T-helper 2 cell treated with Interferon-gamma antibody and Interleukin-4, amounts not matched to agents 100 ng/mL and 5 ng/mL, for 36 hours (primary cell): ENCODE results near the gene BSDC1. TPM values are rescaled to one million over a fixed set of nuclear protein-coding genes. Genes with fewer than 3 reads are reported as not detected.

Source experiments
- intact Hi-C: fragments of 100-400 bp; cut with micrococcal nuclease; formaldehyde crosslinking; loops from one replicate; pipeline ENCODE4 v1.15.1; 2023
- total RNA-seq: library from RNA; stranded (reverse); gene quantifications from 2 replicates; pipeline ENCODE4 v1.2.3, GENCODE V29; 2022

BSDC1 gene
- total RNA-seq, 1 donor from 2014 or later: 49.9 TPM

DNA sequence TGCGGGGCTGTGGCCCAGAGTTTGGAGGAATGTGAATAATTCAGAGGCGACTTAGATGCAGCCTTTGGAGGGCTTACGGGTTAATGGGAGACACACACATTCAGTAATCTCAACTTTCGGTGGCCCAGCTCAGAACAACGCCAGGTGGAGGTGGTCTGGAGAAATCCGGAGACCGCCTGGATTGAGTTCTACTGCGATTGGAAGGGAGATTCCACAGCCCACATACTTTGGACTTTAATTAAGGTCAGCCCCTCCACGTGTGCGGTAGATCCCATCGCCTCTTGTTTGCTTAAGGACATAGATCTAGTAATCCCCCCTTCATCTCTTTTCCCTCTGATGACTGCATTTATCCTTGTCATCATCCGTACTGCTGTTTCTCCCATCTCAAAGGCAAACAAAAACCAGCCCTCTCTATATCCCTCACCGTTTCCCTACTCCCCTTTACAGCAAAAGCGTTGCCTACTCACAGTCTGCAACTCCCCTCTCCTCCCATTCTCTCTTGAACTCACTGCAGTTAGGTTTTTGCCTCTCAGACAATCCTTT lies 720 bp upstream of the BSDC1 start:
- intact Hi-C loops: loop anchor here (1.0 to 5.0 kb wide), 7 partner anchors 44 to 451 kb away; partner anchors contain the start of genes CCDC28B, MARCKSL1, RBBP4 and TXLNA

DNA sequence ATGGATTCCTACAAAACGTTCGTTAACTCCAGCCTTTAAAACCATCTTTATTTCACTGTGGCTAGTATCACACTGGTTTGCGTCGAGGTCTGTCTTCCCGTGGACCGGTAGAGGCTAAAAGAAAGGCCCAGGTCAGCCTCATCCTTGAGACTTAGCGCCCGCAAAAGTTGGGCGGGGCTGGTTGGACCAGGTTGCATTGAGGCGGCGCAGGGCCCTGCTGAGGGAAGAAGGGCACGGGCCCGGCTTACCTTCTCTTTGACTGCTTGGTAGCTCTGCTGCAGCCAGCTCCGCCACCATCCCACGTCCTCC lies 455 bp downstream of the BSDC1 start:
- intact Hi-C loops: loop anchor here (1.0 to 5.0 kb wide), 7 partner anchors 42 to 449 kb away; partner anchors contain the start of genes CCDC28B, MARCKSL1, RBBP4 and TXLNA

DNA sequence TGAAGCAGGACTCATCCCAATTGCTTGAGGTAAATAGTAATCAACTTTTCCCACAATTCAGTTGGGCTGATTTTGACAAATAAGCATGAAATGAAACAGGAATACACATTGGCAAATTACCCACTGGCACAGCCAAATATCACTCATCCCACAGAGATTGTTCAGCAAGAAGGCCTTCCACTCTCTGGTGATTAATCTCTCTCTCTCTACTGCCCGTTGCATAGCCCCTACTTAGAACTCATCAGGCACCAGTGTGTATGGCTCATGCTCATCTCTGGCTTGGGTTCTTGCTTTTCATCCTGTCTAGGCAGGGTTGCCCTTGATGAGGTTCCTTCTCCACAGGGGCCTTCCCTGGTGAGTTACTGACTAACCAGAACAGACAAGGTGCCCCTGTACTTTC lies 1.1 kb downstream of the BSDC1 start:
- intact Hi-C loops: loop anchor here (5.0 kb wide), 2 partner anchors 191 to 259 kb away; partner anchors contain the start of genes CCDC28B, RBBP4 and ZBTB8OS

GRCh38 chr1:32392325-32392724 lies 1.9 kb downstream of the BSDC1 start:
- intact Hi-C loops: loop anchor here (5.0 kb wide), 2 partner anchors 190 to 260 kb away; partner anchors contain the start of genes CCDC28B, RBBP4 and ZBTB8OS

DNA sequence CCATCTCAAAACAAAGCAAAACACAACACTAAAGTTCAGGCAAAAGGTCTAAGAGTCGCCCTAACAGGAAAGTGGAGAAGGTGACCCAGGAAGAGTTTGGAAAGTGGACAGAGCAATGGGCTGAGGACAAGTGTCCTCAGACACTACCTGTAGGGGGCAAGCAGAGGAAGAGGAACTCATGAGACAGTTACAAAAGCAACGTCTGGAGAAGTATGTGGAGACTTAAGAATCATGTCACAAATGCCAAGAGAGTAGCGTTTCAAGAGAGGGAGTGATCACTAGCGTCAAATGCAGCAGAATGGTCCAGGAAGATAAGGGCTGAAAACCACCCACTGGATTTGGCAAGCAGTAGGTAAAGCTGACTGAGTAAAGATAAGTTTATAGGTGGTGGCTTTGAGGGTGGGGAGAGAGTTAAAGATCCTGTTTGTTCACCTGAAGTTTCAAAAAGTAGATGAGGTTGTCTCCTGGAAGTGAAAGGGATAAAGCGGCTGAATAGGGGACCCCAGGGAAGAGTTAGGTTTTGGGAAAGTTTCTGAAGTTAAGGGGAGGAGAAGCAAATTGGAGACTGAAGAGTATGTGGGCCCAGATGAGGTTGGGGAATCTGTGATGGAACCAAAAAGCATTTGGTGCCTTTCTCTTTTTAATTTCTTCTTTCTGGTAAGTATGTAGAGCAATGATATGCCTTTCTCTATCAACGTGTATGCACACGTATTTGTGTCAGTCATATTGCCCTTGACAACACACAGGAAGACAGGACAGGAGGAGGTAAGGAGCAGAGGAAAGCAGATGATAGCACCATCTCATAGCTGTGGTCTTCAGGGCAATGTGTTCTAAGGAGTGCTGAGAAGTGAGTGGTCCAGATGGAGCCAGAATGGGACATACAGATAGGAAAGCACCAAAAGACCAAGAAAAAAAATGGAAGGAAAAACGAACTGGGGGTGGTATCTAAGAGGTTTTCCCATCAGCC lies 3.1 kb downstream of the BSDC1 start:
- intact Hi-C loops: loop anchor here (5.0 kb wide), 2 partner anchors 189 to 261 kb away; partner anchors contain the start of genes CCDC28B, RBBP4 and ZBTB8OS

DNA sequence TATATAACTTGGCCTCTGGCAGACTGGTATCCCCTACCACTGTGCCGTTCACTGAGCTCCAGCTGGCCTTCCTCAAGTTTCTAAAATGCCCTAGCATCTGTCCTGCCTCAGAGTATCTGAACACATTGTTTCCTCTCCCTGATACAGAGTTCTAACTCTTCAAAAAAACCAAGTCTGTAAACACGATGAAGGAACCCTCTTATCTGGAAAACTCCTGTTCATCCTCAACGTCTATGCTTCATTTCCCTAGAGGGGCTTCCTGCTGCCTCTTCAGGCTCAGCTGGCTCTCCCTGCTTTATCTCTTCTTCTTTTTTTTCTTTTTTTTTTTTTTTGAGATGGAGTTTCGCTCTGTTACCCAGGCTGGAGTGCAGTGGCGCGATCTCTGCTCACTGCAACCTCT lies 5.6 kb downstream of the BSDC1 start:
- intact Hi-C loops: no loop called here

GRCh38 chr1:32386676-32387392 lies 7.4 kb downstream of the BSDC1 start:
- intact Hi-C loops: no loop called here

DNA sequence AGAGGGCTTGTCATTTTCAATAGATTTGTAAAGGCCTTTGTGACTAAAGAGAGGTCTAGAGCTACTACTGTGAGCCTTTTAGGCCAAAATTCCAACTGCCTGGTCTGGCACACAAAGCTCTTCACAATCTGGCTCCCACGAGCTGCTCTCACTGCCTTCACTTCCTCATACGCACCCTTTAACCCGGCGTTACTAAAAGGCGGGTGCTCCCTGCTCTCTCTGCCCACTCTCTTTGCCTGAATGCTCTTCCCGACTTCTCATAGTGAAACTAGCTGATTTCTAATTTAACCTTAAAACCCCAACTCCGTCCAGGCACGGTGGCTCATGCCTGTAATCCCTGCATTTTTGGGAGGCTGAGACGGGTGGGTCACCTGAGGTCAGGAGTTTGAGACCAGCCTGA lies 14.2 kb downstream of the BSDC1 start:
- intact Hi-C loops: no loop called here

- intact Hi-C loops: no loop called here
Observed at GRCh38 chr1:32377541-32378220, 16.6 kb downstream of the BSDC1 start.

GRCh38 chr1:32376199-32376598 lies 18.0 kb downstream of the BSDC1 start:
- intact Hi-C loops: no loop called here

DNA sequence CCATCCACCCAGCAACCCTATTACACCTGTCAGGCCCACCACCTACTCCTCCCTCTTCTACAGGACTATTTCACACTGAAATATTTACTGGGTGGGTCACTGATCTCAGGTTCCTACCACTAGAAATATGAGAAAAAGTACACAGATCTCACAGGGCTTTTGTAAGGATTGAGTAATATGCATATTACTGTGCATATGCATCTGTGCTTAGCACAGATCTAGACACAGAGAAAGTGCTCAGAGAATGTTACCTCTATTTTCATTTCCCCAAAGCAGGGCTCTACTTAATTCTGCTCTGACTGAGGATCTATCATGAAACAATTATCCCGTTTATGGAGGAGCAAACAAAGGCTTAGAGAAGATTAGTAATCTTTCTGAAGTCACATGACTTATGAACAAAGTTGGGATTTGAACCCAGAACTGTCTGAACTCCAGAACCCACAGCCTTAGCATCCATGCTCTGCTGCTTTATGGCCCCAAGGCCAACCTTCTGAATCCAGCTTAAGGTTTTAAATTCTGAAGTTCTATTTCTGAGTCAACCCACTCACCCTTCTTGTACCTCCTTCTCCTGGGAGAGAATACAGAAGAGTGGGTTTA lies 20.1 kb downstream of the BSDC1 start:
- intact Hi-C loops: no loop called here

DNA sequence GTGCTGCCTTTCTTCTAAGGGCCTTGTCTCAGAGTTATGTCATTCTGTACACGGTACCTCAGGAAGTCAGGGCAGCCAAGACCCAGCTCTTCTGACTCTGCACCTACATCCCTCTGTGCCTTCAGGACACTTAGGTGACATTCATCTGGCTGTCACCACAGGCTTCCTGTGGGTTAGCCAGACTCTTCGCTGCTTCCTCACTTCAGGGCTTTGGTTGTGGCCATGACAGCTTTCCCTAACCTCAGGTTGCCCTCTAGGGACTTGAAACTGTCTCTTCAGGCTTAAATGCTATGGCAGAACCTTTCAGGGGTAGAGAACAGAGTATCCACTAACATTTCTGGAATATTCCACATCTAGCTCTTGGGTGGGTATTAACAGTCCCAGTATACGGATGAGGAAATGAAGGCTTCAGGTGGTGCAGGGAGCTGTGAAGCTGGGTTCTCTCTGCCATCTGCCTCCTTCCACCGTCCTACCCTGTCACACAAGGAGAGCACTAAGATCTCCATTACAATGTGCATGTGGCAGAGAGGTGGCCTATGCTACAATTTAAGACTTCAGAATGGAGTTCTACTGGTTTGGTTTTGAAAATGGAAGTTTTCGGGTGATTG lies 22.0 kb downstream of the BSDC1 start:
- intact Hi-C loops: loop anchor here (1.0 kb wide), 2 partner anchors 37 to 157 kb away; no protein-coding TSS in a partner anchor

DNA sequence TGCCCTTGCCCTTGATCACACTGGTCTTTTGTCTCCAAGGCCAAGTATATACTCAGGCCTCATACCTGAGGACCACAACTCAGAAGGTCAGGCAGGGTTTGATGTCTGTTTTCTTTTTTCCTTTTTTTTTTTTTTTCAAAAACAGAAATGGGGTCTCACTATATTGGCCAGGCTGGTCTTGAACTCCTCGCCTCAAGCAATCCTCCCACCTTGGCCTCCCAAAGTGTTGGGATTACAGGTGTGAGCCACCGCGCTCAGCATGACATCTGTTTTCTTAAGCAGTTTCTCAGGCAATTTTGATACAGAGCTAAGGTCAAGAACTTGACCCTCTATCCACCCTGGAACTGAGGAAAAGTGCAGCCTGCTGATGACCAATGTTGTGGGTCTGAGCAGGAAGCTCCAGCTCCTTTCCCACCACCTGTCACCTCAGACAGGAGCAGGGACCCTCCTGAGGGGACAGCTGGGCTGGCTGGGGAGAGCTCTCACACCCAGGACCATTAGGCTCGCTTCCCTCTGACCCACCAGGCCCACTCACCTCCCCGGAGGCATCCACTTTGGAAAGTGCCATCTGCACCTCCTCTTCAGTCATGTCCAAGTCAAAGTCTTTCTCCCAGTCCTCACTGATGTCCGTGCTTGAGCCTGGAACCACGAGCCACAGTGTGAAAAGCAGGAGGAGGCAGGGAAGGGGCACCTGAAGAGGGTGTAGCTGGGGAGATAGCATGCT lies 26.2 kb downstream of the BSDC1 start:
- intact Hi-C loops: no loop called here

- intact Hi-C loops: no loop called here
Observed at GRCh38 chr1:32365445-32365844, 28.8 kb downstream of the BSDC1 start.

- intact Hi-C loops: no loop called here
Observed at GRCh38 chr1:32364836-32365235, 29.4 kb downstream of the BSDC1 start.

DNA sequence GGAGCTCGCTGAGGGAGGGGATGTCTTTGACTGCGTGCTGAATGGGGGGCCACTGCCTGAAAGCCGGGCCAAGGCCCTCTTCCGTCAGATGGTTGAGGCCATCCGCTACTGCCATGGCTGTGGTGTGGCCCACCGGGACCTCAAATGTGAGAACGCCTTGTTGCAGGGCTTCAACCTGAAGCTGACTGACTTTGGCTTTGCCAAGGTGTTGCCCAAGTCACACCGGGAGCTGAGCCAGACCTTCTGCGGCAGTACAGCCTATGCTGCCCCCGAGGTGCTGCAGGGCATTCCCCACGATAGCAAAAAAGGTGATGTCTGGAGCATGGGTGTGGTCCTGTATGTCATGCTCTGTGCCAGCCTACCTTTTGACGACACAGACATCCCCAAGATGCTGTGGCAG lies 30.5 kb downstream of the BSDC1 start:
- intact Hi-C loops: no loop called here

DNA sequence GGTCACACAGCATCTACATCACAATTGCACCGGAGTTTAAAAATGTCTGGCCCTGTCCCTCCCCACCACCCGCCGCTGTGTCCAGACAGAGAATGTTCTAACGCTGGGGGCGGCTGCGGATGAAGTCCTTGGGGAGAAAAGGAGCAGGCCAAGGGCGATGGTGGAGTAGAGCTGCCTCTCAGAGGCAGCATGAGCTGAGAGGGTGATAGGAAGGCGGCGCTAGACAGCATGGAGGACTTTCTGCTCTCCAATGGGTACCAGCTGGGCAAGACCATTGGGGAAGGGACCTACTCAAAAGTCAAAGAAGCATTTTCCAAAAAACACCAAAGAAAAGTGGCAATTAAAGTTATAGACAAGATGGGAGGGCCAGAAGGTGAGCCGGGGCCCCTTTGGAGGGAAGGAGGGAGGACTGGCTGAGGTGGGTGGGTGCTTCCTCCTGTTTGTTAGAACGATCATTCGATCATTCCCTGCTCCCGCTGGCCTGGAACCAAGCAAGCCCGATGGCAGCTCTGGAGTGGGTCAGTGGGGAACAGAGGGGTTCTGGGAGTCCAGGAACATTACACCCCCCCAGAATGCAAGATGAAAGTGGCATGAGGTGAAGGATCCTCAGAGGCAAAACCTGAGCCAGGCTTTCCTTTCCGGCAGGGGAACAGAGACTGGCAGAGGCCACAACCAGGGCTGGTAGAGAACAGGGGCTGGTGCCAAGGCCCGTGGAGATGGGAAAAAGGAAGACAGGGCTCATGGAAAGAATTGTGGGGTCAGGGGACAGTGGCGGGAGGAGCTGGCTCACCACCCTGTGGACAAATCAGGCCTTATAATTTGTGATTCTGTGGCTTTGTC lies 31.5 kb downstream of the BSDC1 start, which contains the start of the genes FAM229A and TSSK3:
Gene FAM229A, minus strand, starts transcription at position 12 of the 840 bp plus-strand sequence. CDS start 394 bp downstream, outside the sequence.
Gene TSSK3, plus strand, starts transcription at position 66 of the 840 bp plus-strand sequence. Its CDS starts 163 bp downstream, at position 229.
- intact Hi-C loops: no loop called here
